ENCODE data around the gene SPRR2F.
"Not testable (repeated sequence)": the region's sequence is repeated elsewhere in the genome, so short reads cannot be mapped to it uniquely, and the experiment has no call there.

- TF ChIP-seq CTCF (conservative IDR thresholded peaks at IDR 0.05; ENCODE audit: low read depth in 2 of 2); EZH2 (IDR thresholded peaks at IDR 0.05; ENCODE audit: low read depth, unreplicated experiment); POLR2AphosphoS5 (IDR thresholded peaks at IDR 0.05; ENCODE audit: low read depth); REST (IDR thresholded peaks at IDR 0.05; ENCODE audit: unreplicated experiment); ETS1 (IDR thresholded peaks at IDR 0.05): not testable (repeated sequence)
Observed at GRCh38 chr1:153112454-153112853, 862 bp downstream of the SPRR2F start.

Data from GM23338 (cell line).